DOHH2 (cell line): ENCODE results near the gene PRKCH.

Experiments used
- H3F3A ChIP-seq: fragments of 200-600 bp; sonication (generic), shearing (Covaris generic); 2 replicates; pipeline ENCODE4 v1.6.0; 2016; ENCODE audit warnings: antibody characterized with exemption, mild to moderate bottlenecking; ENCODE audit not compliant: control insufficient read depth, insufficient read depth
- H3K27ac ChIP-seq: fragments of 200-600 bp; sonication (generic); 2 replicates; pipeline ENCODE4 v1.5.1; 2014; ENCODE audit warnings: low read depth, mild to moderate bottlenecking, low read length, moderate library complexity
- H3K27me3 ChIP-seq: fragments of 200-600 bp; sonication (generic); 2 replicates; pipeline ENCODE4 v1.6.1; 2014; ENCODE audit warnings: mild to moderate bottlenecking, low read length, mixed read lengths; ENCODE audit not compliant: control insufficient read depth
- H3K36me3 ChIP-seq: fragments of 200-600 bp; sonication (generic); 2 replicates; pipeline ENCODE4 v1.6.1; 2014; ENCODE audit warnings: mild to moderate bottlenecking, low read length, moderate library complexity, mixed read lengths; ENCODE audit not compliant: control insufficient read depth
- H3K4me1 ChIP-seq: fragments of 200-600 bp; sonication (generic); 2 replicates; pipeline ENCODE4 v1.6.1; 2014; ENCODE audit warnings: mild to moderate bottlenecking, low read length, mixed read lengths; ENCODE audit not compliant: control insufficient read depth
- H3K4me2 ChIP-seq: fragments of 200-600 bp; sonication (generic); 2 replicates; pipeline ENCODE4 v1.6.0; 2014; ENCODE audit warnings: mild to moderate bottlenecking, low read length, moderate library complexity
- H3K4me3 ChIP-seq: fragments of 200-600 bp; sonication (generic); 2 replicates; pipeline ENCODE4 v1.5.1; 2014; ENCODE audit warnings: mild to moderate bottlenecking, low read length, mixed read lengths
- H3K79me2 ChIP-seq: fragments of 200-600 bp; sonication (generic); 2 replicates; pipeline ENCODE4 v1.6.1; 2014; ENCODE audit warnings: mild to moderate bottlenecking, low read length, mixed read lengths; ENCODE audit not compliant: control insufficient read depth
- H3K9me2 ChIP-seq: fragments of 200-600 bp; sonication (generic); replicated peaks from 2 replicates; pipeline ENCODE4 v1.6.1; 2014; ENCODE audit warnings: mild to moderate bottlenecking, low read length, mixed read lengths; ENCODE audit not compliant: control insufficient read depth
- H3K9me3 ChIP-seq: fragments of 200-600 bp; sonication (generic); 2 replicates; pipeline ENCODE4 v1.6.1; 2014; ENCODE audit warnings: antibody characterized with exemption, low read length, mixed read lengths; ENCODE audit not compliant: control insufficient read depth, insufficient read depth
- H4K20me1 ChIP-seq: fragments of 200-600 bp; sonication (generic); 2 replicates; pipeline ENCODE4 v1.6.0; 2014; ENCODE audit warnings: low read depth, mild to moderate bottlenecking, antibody characterized with exemption, low read length, moderate library complexity; ENCODE audit not compliant: control insufficient read depth, insufficient read depth
- EZH2phosphoT487 ChIP-seq: fragments of 200-600 bp; sonication (generic); IDR thresholded peaks from 2 replicates; pipeline ENCODE4 v1.6.1; 2017; ENCODE audit warnings: borderline replicate concordance, mild to moderate bottlenecking, antibody characterized with exemption, low read length, moderate library complexity, mixed read lengths
- TF ChIP-seq, protein P1 (sequence below): fragments of 200-600 bp; sonication (generic); IDR thresholded peaks from one replicate; pipeline ENCODE4 v1.5.1; 2014; ENCODE audit warnings: antibody characterized with exemption, mild to moderate bottlenecking, low read depth, low read length; ENCODE audit not compliant: poor library complexity, severe bottlenecking

PRKCH gene

DNA sequence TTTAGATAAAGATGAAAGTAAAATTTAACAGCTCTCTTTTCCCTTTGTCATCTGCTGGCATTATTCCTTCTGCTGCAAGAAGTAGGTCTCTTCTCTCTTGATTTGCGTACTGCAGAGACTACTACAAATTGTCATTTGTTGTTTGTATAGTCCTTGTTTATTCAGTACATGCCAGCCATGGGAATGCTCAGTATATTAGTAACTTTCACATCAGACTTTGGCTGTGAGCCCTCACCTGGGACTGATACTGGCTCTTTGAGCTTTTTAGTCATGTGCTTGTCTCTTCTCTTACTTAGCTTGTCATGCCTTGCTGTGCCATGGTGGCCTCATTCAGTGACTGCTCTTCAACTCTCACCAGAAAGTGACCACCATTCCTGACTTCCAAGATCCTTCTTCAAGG lies 169.8 kb downstream of the PRKCH start:
- Histone ChIP-seq H3K79me2 (no peaks in the 10 kb centered on the region), H3K9me2 (no peaks in the 10 kb centered on the region), H3K27me3 (no peaks in the 10 kb centered on the region), H3K4me2 (no peak overlapping the region), H3K4me1 (peaks cover 52% of the 10 kb centered on the region), H3K27ac (no peak overlapping the region), H3K36me3 (no peaks in the 10 kb centered on the region), H3K4me3 (no peak overlapping the region), H3K9me3 (no peaks in the 10 kb centered on the region), H4K20me1 (no peaks in the 10 kb centered on the region), H3F3A (no peaks in the 10 kb centered on the region)
- TF ChIP-seq EZH2phosphoT487: no peak
- TF ChIP-seq, protein P1, sequence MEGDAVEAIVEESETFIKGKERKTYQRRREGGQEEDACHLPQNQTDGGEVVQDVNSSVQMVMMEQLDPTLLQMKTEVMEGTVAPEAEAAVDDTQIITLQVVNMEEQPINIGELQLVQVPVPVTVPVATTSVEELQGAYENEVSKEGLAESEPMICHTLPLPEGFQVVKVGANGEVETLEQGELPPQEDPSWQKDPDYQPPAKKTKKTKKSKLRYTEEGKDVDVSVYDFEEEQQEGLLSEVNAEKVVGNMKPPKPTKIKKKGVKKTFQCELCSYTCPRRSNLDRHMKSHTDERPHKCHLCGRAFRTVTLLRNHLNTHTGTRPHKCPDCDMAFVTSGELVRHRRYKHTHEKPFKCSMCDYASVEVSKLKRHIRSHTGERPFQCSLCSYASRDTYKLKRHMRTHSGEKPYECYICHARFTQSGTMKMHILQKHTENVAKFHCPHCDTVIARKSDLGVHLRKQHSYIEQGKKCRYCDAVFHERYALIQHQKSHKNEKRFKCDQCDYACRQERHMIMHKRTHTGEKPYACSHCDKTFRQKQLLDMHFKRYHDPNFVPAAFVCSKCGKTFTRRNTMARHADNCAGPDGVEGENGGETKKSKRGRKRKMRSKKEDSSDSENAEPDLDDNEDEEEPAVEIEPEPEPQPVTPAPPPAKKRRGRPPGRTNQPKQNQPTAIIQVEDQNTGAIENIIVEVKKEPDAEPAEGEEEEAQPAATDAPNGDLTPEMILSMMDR: no peak

DNA sequence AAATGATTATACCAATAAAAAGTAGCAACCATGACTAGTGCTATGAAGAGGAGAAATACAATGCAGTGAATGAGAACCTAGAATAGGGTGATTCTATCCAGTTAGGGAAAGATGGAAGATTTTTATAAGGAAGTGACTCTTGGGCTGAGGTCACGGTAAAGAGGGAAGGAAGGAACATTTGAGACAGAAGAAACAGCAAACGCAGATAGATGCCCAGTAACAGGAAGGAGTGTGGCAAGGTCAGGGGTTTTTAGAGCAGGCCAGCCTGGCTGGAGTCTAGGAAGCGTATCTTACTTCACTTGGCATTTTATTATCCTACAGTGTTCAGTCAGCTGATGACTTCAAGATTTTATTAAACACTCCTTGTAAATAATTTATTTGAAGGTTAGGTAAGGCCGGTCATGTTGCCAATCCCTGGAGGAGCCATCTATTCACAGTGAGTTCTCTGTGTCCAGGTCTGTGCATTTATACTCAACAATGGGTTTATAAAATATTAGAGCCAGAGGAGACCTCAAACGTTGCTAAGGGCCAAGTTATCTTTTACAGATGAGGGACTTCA lies 170.6 kb downstream of the PRKCH start:
- Histone ChIP-seq H3F3A (no peaks in the 10 kb centered on the region), H3K36me3 (no peaks in the 10 kb centered on the region), H3K4me1 (peaks cover 51% of the 10 kb centered on the region), H3K79me2 (no peaks in the 10 kb centered on the region), H3K4me2 (no peak overlapping the region), H3K27me3 (no peaks in the 10 kb centered on the region), H3K27ac (no peak overlapping the region), H3K9me2 (no peaks in the 10 kb centered on the region), H4K20me1 (no peaks in the 10 kb centered on the region), H3K9me3 (no peaks in the 10 kb centered on the region), H3K4me3 (no peak overlapping the region)
- no peak for TF ChIP-seq EZH2phosphoT487

DNA sequence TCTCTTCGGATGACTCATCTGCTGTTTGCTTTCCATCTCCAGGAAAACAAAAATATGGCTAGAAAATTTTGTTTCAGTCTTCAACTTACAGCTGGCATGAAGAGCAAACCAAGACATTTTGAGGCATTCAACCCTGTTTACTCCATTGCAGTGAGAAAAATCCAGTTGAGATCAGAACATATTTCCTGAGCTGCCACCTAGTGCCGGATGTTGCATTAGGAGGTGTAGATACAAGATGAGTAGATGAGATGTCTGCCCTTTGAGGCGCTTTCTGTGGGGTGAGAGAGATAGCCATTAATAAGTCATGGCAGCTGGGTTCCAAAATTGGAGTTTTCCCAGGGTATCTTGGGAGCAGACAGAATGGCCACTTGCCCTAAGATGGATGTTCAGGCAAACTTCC lies 171.1 kb downstream of the PRKCH start:
- TF ChIP-seq, protein P1: peak; percentile 42
- TF ChIP-seq EZH2phosphoT487: no peak
- H3F3A ChIP-seq: no peaks in the 10 kb centered on the region
- no peaks in the 10 kb centered on the region for H3K9me3 ChIP-seq
- H3K4me1 ChIP-seq: peaks cover 49% of the 10 kb centered on the region
- no peaks in the 10 kb centered on the region for H3K9me2 ChIP-seq
- no peaks in the 10 kb centered on the region for H3K27me3 ChIP-seq
- H3K4me3 ChIP-seq: no peak overlapping the region
- no peak overlapping the region for H3K4me2 ChIP-seq
- no peaks in the 10 kb centered on the region for H4K20me1 ChIP-seq
- H3K36me3 ChIP-seq: no peaks in the 10 kb centered on the region
- no peaks in the 10 kb centered on the region for H3K79me2 ChIP-seq
- no peak overlapping the region for H3K27ac ChIP-seq

DNA sequence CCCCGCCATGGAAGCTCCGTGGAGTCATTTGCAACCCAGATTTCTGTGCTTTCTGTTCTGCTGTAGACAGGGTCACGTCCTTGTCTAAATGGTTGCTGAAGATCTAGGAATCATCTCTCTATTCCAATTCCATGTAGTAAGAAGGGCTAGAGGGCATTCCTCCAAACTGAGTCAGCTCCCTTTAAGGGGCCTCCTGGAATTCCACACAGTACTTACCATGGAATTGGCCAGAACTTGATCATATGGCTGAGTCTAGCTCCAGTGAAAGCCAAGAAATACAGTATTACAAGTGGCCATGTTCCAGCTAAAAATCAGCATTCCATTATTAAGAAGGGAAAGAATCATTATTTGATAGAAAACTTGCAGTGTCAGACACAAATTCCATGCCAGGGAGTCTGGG lies 171.9 kb downstream of the PRKCH start:
- no peaks in the 10 kb centered on the region for H3K27me3 ChIP-seq
- TF ChIP-seq, protein P1: no peak
- no peak for TF ChIP-seq EZH2phosphoT487
- no peaks in the 10 kb centered on the region for H3K36me3 ChIP-seq
- H3K79me2 ChIP-seq: no peaks in the 10 kb centered on the region
- no peaks in the 10 kb centered on the region for H4K20me1 ChIP-seq
- H3K4me1 ChIP-seq: peaks cover 50% of the 10 kb centered on the region
- H3F3A ChIP-seq: no peaks in the 10 kb centered on the region
- H3K4me3 ChIP-seq: no peak overlapping the region
- H3K27ac ChIP-seq: no peak overlapping the region
- no peak overlapping the region for H3K4me2 ChIP-seq
- H3K9me3 ChIP-seq: no peaks in the 10 kb centered on the region
- H3K9me2 ChIP-seq: no peaks in the 10 kb centered on the region
